AG10803 (cell line): Measurements from ENCODE around the gene TAS2R38.

Experiments used
- DNase-seq: peaks from one replicate; pipeline ENCODE4 v3.0.0; 2010; ENCODE audit warnings: low read depth
- H3K4me3 ChIP-seq: 2 replicates; pipeline ENCODE4 v1.5.1; 2011; ENCODE audit warnings: mild to moderate bottlenecking, low read length, control low read depth
- TF ChIP-seq, protein P1 (sequence below): conservative IDR thresholded peaks from 2 replicates; pipeline ENCODE4 v1.5.1; 2011; ENCODE audit warnings: mild to moderate bottlenecking, low read length, control low read depth, inconsistent platforms

The TAS2R38 gene

GRCh38 chr7:141941075-141941474 is 32.5 kb downstream of the TAS2R38 start:
- TF ChIP-seq, protein P1, sequence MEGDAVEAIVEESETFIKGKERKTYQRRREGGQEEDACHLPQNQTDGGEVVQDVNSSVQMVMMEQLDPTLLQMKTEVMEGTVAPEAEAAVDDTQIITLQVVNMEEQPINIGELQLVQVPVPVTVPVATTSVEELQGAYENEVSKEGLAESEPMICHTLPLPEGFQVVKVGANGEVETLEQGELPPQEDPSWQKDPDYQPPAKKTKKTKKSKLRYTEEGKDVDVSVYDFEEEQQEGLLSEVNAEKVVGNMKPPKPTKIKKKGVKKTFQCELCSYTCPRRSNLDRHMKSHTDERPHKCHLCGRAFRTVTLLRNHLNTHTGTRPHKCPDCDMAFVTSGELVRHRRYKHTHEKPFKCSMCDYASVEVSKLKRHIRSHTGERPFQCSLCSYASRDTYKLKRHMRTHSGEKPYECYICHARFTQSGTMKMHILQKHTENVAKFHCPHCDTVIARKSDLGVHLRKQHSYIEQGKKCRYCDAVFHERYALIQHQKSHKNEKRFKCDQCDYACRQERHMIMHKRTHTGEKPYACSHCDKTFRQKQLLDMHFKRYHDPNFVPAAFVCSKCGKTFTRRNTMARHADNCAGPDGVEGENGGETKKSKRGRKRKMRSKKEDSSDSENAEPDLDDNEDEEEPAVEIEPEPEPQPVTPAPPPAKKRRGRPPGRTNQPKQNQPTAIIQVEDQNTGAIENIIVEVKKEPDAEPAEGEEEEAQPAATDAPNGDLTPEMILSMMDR: no peak

GRCh38 chr7:141930211-141930610 is 43.4 kb downstream of the TAS2R38 start:
- TF ChIP-seq, protein P1: no peak
- DNase-seq: no peak
- no peak overlapping the region for H3K4me3 ChIP-seq

More at GRCh38 chr7:141941075-141941474, 32.5 kb downstream of the TAS2R38 start:
- DNase-seq: no peak
- no peak overlapping the region for H3K4me3 ChIP-seq

DNA sequence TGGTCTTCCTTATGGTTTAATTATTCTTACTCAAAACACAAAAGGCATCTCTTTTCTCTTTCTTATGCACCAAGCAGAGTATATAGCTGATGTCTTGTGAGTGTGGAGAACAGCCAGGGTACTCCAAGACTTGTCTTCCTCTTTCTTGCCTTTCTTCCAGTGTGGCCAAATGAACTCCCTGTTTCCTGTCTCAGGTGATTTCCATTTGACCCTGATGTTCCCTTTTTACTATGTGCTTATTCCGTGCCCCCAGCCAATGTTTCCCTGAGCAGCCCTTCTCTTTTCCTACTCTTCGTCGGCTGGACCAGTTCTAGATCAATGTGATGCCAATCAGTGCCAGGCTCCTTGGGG is 44.8 kb downstream of the TAS2R38 start:
- no peak for DNase-seq
- no peak overlapping the region for H3K4me3 ChIP-seq
- TF ChIP-seq, protein P1: no peak

DNA sequence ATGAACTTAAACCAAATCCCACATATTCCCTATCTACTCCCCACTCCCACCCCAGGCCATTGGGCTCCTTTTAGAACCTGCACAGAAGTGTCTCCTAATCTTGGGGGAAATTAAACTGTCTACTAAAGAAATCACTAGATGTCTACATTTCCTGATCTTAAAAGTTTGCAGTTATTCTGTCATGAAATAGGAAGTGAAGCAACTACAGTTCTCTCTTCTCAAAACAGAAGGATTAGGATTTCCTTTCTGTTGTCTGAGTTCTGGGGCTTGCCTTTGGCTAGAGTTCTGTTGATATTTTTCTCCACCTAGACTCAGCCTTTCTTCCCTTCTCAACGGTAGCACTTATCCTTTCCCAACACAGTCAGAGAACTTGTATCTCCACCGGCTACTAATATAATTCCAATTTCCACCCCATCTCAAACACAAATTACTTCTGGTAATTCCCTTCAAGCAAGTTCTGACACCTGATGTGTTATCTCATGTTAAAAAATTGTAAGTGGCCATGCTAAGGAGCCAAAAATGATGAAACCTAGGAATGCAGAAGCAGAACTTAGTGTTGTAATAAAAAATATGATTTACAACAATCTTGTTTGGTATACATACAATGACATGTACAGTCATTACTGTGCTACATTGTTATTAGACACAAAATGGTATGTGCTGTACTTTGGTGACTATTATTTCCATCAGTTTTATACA is 45.3 kb downstream of the TAS2R38 start:
- H3K4me3 ChIP-seq: no peak overlapping the region
- TF ChIP-seq, protein P1: no peak

More for the DNA sequence above, 45.3 kb downstream of the TAS2R38 start:
- no peak for DNase-seq
